Renal pelvis (tissue), 4 donors: ENCODE data around the gene RNF208. TPM values are rescaled to one million over a fixed set of nuclear protein-coding genes. Genes with fewer than 3 reads are reported as not detected.

ENCODE experiments used
- DNase-seq: peaks from one replicate; pipeline ENCODE4 v3.0.0-alpha.2; 2013
- polyA plus RNA-seq, 3 donors: library from polyadenylated mRNA; unstranded; fragments of 120-200 nt; gene quantifications; one replicate each; pipeline ENCODE4 v1.2.1, GENCODE V29; 2013; ENCODE audit not compliant: insufficient read length in 3 of 3

The RNF208 gene
- polyA plus RNA-seq, 3 donors = 12.8 to 13.8 (median 13.2) TPM

GRCh38 chr9:137179761-137180160 is 42.3 kb downstream of the RNF208 start:
- DNase-seq = no peak

GRCh38 chr9:137178939-137179630 is 43.0 kb downstream of the RNF208 start:
- no peak for DNase-seq

GRCh38 chr9:137178201-137178938 is 43.7 kb downstream of the RNF208 start:
- DNase-seq = no peak

GRCh38 chr9:137176302-137177182 is 45.5 kb downstream of the RNF208 start:
- no peak for DNase-seq

GRCh38 chr9:137175345-137175961 is 46.6 kb downstream of the RNF208 start:
- no peak for DNase-seq

- no peak for DNase-seq
Measured at GRCh38 chr9:137174722-137175293, 47.2 kb downstream of the RNF208 start.

GRCh38 chr9:137173796-137174664 is 48.0 kb downstream of the RNF208 start:
- DNase-seq = no peak

- DNase-seq = no peak
Measured at GRCh38 chr9:137172901-137173795, 48.9 kb downstream of the RNF208 start.

- no peak for DNase-seq
Measured at GRCh38 chr9:137171149-137171900, 50.7 kb downstream of the RNF208 start.

- DNase-seq = no peak
Measured at GRCh38 chr9:137170486-137171148, 51.4 kb downstream of the RNF208 start.

Other genes with a start within 250 kb of the RNF208 start
- gene PTGDS, start 244.7 kb downstream of the RNF208 start, polyA plus RNA-seq = 10 to 100 TPM; 52.6 to 87.9 (median 87.8) TPM
- under 1 TPM; 0.18 to 0.38 (median 0.36) TPM for gene LCNL1, start 239.2 kb downstream of the RNF208 start, polyA plus RNA-seq
- gene PAXX, start 229.8 kb downstream of the RNF208 start, polyA plus RNA-seq = 10 to 100 TPM; 33.4 to 40.8 (median 40.4) TPM
- under 1 TPM; 0.29 to 0.57 (median 0.47) TPM for gene CLIC3, start 225.7 kb downstream of the RNF208 start, polyA plus RNA-seq
- 10 to 100 TPM; 56.6 to 68.7 (median 63.6) TPM for gene ABCA2, start 194.0 kb downstream of the RNF208 start, polyA plus RNA-seq
- gene FUT7, start 190.2 kb downstream of the RNF208 start, polyA plus RNA-seq = under 1 TPM in 1 of 3 donors, not detected in 2; 0.18 TPM
- gene NPDC1, start 176.1 kb downstream of the RNF208 start, polyA plus RNA-seq = 10 to 100 TPM; 28.3 to 38.5 (median 32.0) TPM
- gene ENTPD2, start 168.2 kb downstream of the RNF208 start, polyA plus RNA-seq = 1 to 10 TPM; 5.5 to 7.4 (median 7.3) TPM
- 10 to 100 TPM in 1 of 3 donors, 1 to 10 TPM in 2; 8.0 to 10.4 (median 10.0) TPM for gene SAPCD2, start 151.7 kb downstream of the RNF208 start, polyA plus RNA-seq
- gene UAP1L1, start 144.7 kb downstream of the RNF208 start, polyA plus RNA-seq = 1 to 10 TPM; 5.4 to 8.6 (median 6.3) TPM
- 10 to 100 TPM; 56.7 to 71.5 (median 64.7) TPM for gene MAN1B1, start 135.3 kb downstream of the RNF208 start, polyA plus RNA-seq
- gene DPP7, start 107.5 kb downstream of the RNF208 start, polyA plus RNA-seq = 10 to 100 TPM; 24.0 to 29.6 (median 27.7) TPM
- gene GRIN1, start 83.1 kb downstream of the RNF208 start, polyA plus RNA-seq = under 1 TPM in 1 of 3 donors, not detected in 2; 0.36 TPM
- under 1 TPM in 1 of 3 donors, not detected in 2; 0.34 TPM for gene LRRC26, start 52.2 kb downstream of the RNF208 start, polyA plus RNA-seq
- not detected for gene TMEM210, start 50.2 kb downstream of the RNF208 start, polyA plus RNA-seq
- gene ANAPC2, start 33.7 kb downstream of the RNF208 start, polyA plus RNA-seq = 10 to 100 TPM; 46.2 to 55.9 (median 51.3) TPM
- 10 to 100 TPM; 55.4 to 69.1 (median 65.3) TPM for gene SSNA1, start 33.6 kb downstream of the RNF208 start, polyA plus RNA-seq
- 10 to 100 TPM; 14.6 to 23.2 (median 22.0) TPM for gene TPRN, start 21.5 kb downstream of the RNF208 start, polyA plus RNA-seq
- gene TMEM203, start 16.6 kb downstream of the RNF208 start, polyA plus RNA-seq = 10 to 100 TPM; 41.9 to 47.5 (median 44.7) TPM
- 10 to 100 TPM; 13.3 to 18.9 (median 17.2) TPM for gene NDOR1, start 16.5 kb downstream of the RNF208 start, polyA plus RNA-seq
- 10 to 100 TPM; 10.9 to 17.0 (median 16.3) TPM for gene CYSRT1, start 2.9 kb upstream of the RNF208 start, polyA plus RNA-seq
- 10 to 100 TPM; 10.1 to 15.2 (median 13.8) TPM for gene RNF224, start 5.3 kb upstream of the RNF208 start, polyA plus RNA-seq
- gene SLC34A3, start 8.7 kb upstream of the RNF208 start, polyA plus RNA-seq = 10 to 100 TPM; 10.3 to 12.1 (median 11.4) TPM
- gene TUBB4B, start 19.0 kb upstream of the RNF208 start, polyA plus RNA-seq = 100 to 1,000 TPM; 383 to 516 (median 420) TPM
- gene STPG3, start 29.0 kb upstream of the RNF208 start, polyA plus RNA-seq = 1 to 10 TPM; 2.8 to 3.9 (median 3.9) TPM
- gene NELFB, start 33.1 kb upstream of the RNF208 start, polyA plus RNA-seq = 10 to 100 TPM; 57.3 to 65.4 (median 61.7) TPM
- gene TOR4A, start 55.5 kb upstream of the RNF208 start, polyA plus RNA-seq = 1 to 10 TPM; 5.8 to 8.1 (median 7.3) TPM
- 1 to 10 TPM; 7.4 to 9.7 (median 8.5) TPM for gene NRARP, start 80.0 kb upstream of the RNF208 start, polyA plus RNA-seq
- gene EXD3, start 200.9 kb upstream of the RNF208 start, polyA plus RNA-seq = 10 to 100 TPM; 16.0 to 25.3 (median 25.2) TPM
- 10 to 100 TPM in 2 of 3 donors, 1 to 10 TPM in 1; 6.7 to 12.3 (median 10.7) TPM for gene NOXA1, start 201.2 kb upstream of the RNF208 start, polyA plus RNA-seq
- gene ENTPD8, start 219.1 kb upstream of the RNF208 start, polyA plus RNA-seq = 1 to 10 TPM in 1 of 3 donors, under 1 TPM in 2; 0.61 to 1.0 (median 0.86) TPM
- gene NSMF, start 237.1 kb upstream of the RNF208 start, polyA plus RNA-seq = 10 to 100 TPM; 45.9 to 55.4 (median 50.4) TPM